Endothelial cell of umbilical vein (primary cell): ENCODE data around the gene CDCP1. TPM values are rescaled to one million over a fixed set of nuclear protein-coding genes. Genes with fewer than 3 reads are reported as not detected.
A peak's percentile ranks its signal among the peaks of the same experiment; 100 is the strongest.

Experiments
- BruUV-seq: library from RNA; stranded (reverse); fragments of 400-500 nt; replicated peaks from 2 replicates; lab custom pipeline; 2021; lab: Mats Ljungman, UMichigan
- CTCF ChIA-PET: fragments of 300-600, 350-600 bp; sonication (Branson Sonifier 250); formaldehyde crosslinking; loops from one replicate; lab custom pipeline; 2021; ENCODE audit warnings: antibody characterized with exemption, inconsistent platforms; lab: Charles Lee
- POLR2A ChIA-PET: fragments of 300-600, 350-600 bp; sonication (Branson Sonifier 250); formaldehyde crosslinking; loops from one replicate; lab custom pipeline; 2021; ENCODE audit warnings: antibody characterized with exemption, inconsistent platforms; lab: Charles Lee
- DNase-seq: peaks from one replicate; pipeline ENCODE4 v3.0.0-alpha.2; 2011; ENCODE audit warnings: low read depth, low spot score
- FAIRE-seq: peaks from 2 replicates; lab custom pipeline; 2011; peaks lifted over from hg19 to GRCh38; lab: Jason Lieb, UNC
- H2AFZ ChIP-seq: 2 replicates; pipeline ENCODE4 v1.6.0; 2012; ENCODE audit warnings: low read depth, low read length, control low read depth, inconsistent platforms
- H3K27ac ChIP-seq: 2 replicates; pipeline ENCODE4 v1.5.1; 2011; ENCODE audit warnings: low read depth, mild to moderate bottlenecking, control low read depth, low read length, moderate library complexity; ENCODE audit not compliant: insufficient read depth
- H3K27me3 ChIP-seq, 2 experiments: 2 replicates each; pipeline versions ENCODE4 v1.6.0 to v1.6.1; 2011; ENCODE audit warnings: low read length in 2 of 2, mixed read lengths in 1 of 2; ENCODE audit not compliant: control insufficient read depth in 2 of 2, insufficient read depth in 2 of 2
- H3K36me3 ChIP-seq, 2 experiments: 2 replicates in 1 of 2; 3 replicates in 1 of 2; pipeline ENCODE4 v1.5.1; 2011; ENCODE audit warnings: low read length in 2 of 2, mild to moderate bottlenecking in 1 of 2, moderate library complexity in 1 of 2; ENCODE audit not compliant: control insufficient read depth in 2 of 2, insufficient read depth in 2 of 2; ENCODE audit errors: extremely low read depth in 1 of 2
- H3K4me1 ChIP-seq: 3 replicates; pipeline ENCODE4 v1.5.1; 2011; ENCODE audit warnings: mild to moderate bottlenecking, low read length; ENCODE audit not compliant: control insufficient read depth, insufficient read depth; ENCODE audit errors: extremely low read depth
- H3K4me2 ChIP-seq: 2 replicates; pipeline ENCODE4 v1.6.1; 2011; ENCODE audit warnings: low read length, control low read depth, mixed read lengths; ENCODE audit not compliant: insufficient read depth
- H3K4me3 ChIP-seq, 3 experiments: fragments of 200-600 bp in 1 of 3; sonication (generic), shearing (Covaris generic) in 1 of 3; replicated peaks in 1 of 3; 2 replicates each; pipeline ENCODE4 v1.5.1; 2011 to 2016; ENCODE audit warnings: control low read depth in 3 of 3, low read length in 3 of 3, mild to moderate bottlenecking in 2 of 3, inconsistent platforms in 1 of 3, low read depth in 1 of 3, moderate library complexity in 1 of 3; ENCODE audit not compliant: insufficient read depth in 1 of 3
- H3K79me2 ChIP-seq: 2 replicates; pipeline ENCODE4 v1.6.0; 2012; ENCODE audit warnings: low read length, inconsistent platforms; ENCODE audit not compliant: control insufficient read depth, insufficient read depth
- H3K9ac ChIP-seq: replicated peaks from 2 replicates; pipeline ENCODE3; 2011; ENCODE audit warnings: low read length, control low read depth; ENCODE audit not compliant: insufficient read depth; ENCODE audit errors: extremely low read depth
- H3K9me1 ChIP-seq: replicated peaks from 3 replicates; pipeline ENCODE4 v1.6.0; 2011; ENCODE audit warnings: mild to moderate bottlenecking, low read length; ENCODE audit not compliant: control insufficient read depth, insufficient read depth; ENCODE audit errors: extremely low read depth
- H3K9me3 ChIP-seq: replicated peaks from 2 replicates; pipeline ENCODE4 v1.5.1; 2012; ENCODE audit warnings: low read length, inconsistent platforms; ENCODE audit not compliant: control insufficient read depth, insufficient read depth
- H4K20me1 ChIP-seq: replicated peaks from 2 replicates; pipeline ENCODE3; 2011; ENCODE audit warnings: mild to moderate bottlenecking, low read length; ENCODE audit not compliant: control insufficient read depth, insufficient read depth; ENCODE audit errors: extremely low read depth
- EZH2 ChIP-seq: IDR thresholded peaks from 2 replicates; pipeline ENCODE4 v1.6.1; 2012; ENCODE audit warnings: borderline replicate concordance, low read depth, mild to moderate bottlenecking, moderate library complexity, low read length, inconsistent platforms; ENCODE audit not compliant: severe bottlenecking
- FOS ChIP-seq: IDR thresholded peaks from 2 replicates; pipeline ENCODE4 v1.6.1; 2011; ENCODE audit warnings: mild to moderate bottlenecking, low read length, moderate library complexity, borderline replicate concordance; ENCODE audit not compliant: insufficient read depth
- GATA2 ChIP-seq: IDR thresholded peaks from 2 replicates; pipeline ENCODE4 v1.7.0; 2011; ENCODE audit warnings: low read depth, mild to moderate bottlenecking, moderate library complexity, mixed read lengths, low read length; ENCODE audit not compliant: insufficient read length, insufficient read depth
- JUN ChIP-seq: IDR thresholded peaks from 2 replicates; pipeline ENCODE4 v1.6.1; 2011; ENCODE audit warnings: borderline replicate concordance, low read depth; ENCODE audit not compliant: insufficient read length, insufficient read depth
- MAX ChIP-seq: IDR thresholded peaks from 2 replicates; pipeline ENCODE4 v1.6.1; 2011; ENCODE audit not compliant: insufficient read depth, insufficient read length
- MYC ChIP-seq: IDR thresholded peaks from one replicate; pipeline ENCODE4 v1.6.1; 2011; ENCODE audit warnings: mild to moderate bottlenecking, low read depth, low read length
- POLR2A ChIP-seq: IDR thresholded peaks from 2 replicates; pipeline ENCODE4 v1.6.1; 2012; ENCODE audit warnings: low read depth, mild to moderate bottlenecking, control low read depth, low read length
- POLR2AphosphoS5 ChIP-seq: IDR thresholded peaks from 2 replicates; pipeline ENCODE4 v1.6.1; 2012; ENCODE audit warnings: low read depth, mild to moderate bottlenecking, control low read depth, low read length, moderate library complexity; ENCODE audit not compliant: insufficient read depth
- dilution Hi-C: fragments of 300-500 bp; cut with MboI; formaldehyde crosslinking; loops from one replicate; pipeline ENCODE4 v1.15.0; 2019; ENCODE audit warnings: low sequenced_read_pairs; ENCODE audit not compliant: extremely low pct_ligation_motif_present
- intact Hi-C: fragments of 100-400 bp; cut with micrococcal nuclease; formaldehyde crosslinking; loops from one replicate; pipeline ENCODE4 v1.10.0; 2022
- polyA plus RNA-seq, 4 experiments: library from polyadenylated mRNA; depleted of rRNA in 3 of 4; stranded (reverse) in 3 of 4; unstranded in 1 of 4; fragments of >200 nt; gene quantifications; 2 replicates each; pipeline versions ENCODE4 v1.2.1 to v1.2.3, GENCODE V29; 2011 to 2012; ENCODE audit warnings: missing spikeins in 1 of 4
- total RNA-seq: library from RNA; stranded (reverse); gene quantifications from 2 replicates; pipeline ENCODE4 v1.2.3, GENCODE V29; 2021
- TF ChIP-seq, protein P1 (sequence below), 2 donors: IDR thresholded peaks; 1 replicate in 1 of 2; 2 replicates in 1 of 2; pipeline ENCODE4 v1.5.1; 2011; ENCODE audit warnings: low read length in 2 of 2, mild to moderate bottlenecking in 2 of 2, moderate library complexity in 2 of 2, control low read depth in 1 of 2, inconsistent platforms in 1 of 2, low read depth in 1 of 2; ENCODE audit not compliant: insufficient read depth in 1 of 2; ENCODE audit errors: extremely low read depth in 1 of 2

CDCP1 gene
- total and polyA plus RNA-seq, 2 donors (not counting 3 experiments of a cell fraction or from before 2014, with no cell fraction given) = 0.01 to 0.22 TPM

DNA sequence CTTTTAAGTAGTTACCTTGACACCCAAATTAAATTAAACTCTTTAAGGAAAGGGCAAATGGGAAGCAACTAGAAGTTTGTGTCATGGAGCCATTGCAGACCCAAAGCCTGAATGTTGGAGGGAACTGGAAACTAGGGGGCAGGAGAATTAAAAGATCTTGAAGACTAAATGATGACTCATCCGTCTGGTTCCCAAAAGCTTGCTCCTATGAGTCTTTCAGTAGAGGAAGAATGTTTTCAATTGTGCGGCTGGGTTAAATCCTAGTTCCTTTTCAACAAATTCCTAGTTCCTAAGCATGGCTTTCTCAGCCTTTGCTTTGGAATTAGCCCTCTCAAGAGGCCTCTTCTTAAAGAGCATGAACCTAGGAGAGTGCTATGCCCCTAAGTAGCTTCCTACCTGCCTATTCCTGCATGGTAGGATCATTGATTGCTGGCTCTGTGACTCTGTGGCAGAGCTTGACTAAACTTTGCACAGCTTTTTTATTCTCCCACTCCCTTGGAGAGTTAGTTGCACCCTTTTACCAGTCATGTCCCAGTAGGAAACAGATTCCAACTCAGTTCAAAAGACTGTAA lies 102.4 kb downstream of the CDCP1 start:
- peaks cover 7 to 13% of the 10 kb centered on the region in 2 experiments for H3K27me3 ChIP-seq
- no peak overlapping the region for H3K4me2 ChIP-seq
- POLR2A ChIA-PET = no interaction called here
- no peaks in the 10 kb centered on the region for H4K20me1 ChIP-seq
- BruUV-seq = no TSS peak
- no peaks in the 10 kb centered on the region for H3K36me3 ChIP-seq
- CTCF ChIA-PET = interaction anchor here (0.7 to 11.6 kb wide), 6 partner anchors 11 to 515 kb away, joined by 3 to 467 read pairs (median 23); no protein-coding TSS in a partner anchor
- no peaks in the 10 kb centered on the region for H3K9me1 ChIP-seq
- peak overlapping the region; percentile 23 for H2AFZ ChIP-seq
- DNase-seq (no peak), FAIRE-seq (peak; percentile 91)
- intact Hi-C loops (loop anchor here (5.0 kb wide), 1 partner anchor 298 kb away; no protein-coding TSS in a partner anchor), dilution Hi-C loops (loop anchor here (25.0 kb wide), 1 partner anchor 468 kb away; no protein-coding TSS in a partner anchor)
- TF ChIP-seq JUN (peak; percentile 49), EZH2 (no peak), FOS (peak; percentile 81), MAX (no peak)
- no peak overlapping the region for H3K4me3 ChIP-seq
- no peaks in the 10 kb centered on the region for H3K9me3 ChIP-seq
- no peaks in the 10 kb centered on the region for H3K4me1 ChIP-seq
- H3K79me2 ChIP-seq = no peaks in the 10 kb centered on the region
- no peak overlapping the region for H3K9ac ChIP-seq
- no peak overlapping the region for H3K27ac ChIP-seq

- Histone ChIP-seq H3K4me3 (no peak overlapping the region), H3K4me1 (no peaks in the 10 kb centered on the region), H3K27ac (no peak overlapping the region), H3K79me2 (no peaks in the 10 kb centered on the region), H3K4me2 (no peak overlapping the region), H3K9ac (no peak overlapping the region), H3K9me1 (no peaks in the 10 kb centered on the region), H3K27me3 (peaks cover 0 to 3% of the 10 kb centered on the region in 2 experiments), H3K36me3 (no peaks in the 10 kb centered on the region), H4K20me1 (no peaks in the 10 kb centered on the region), H2AFZ (no peak overlapping the region), H3K9me3 (no peaks in the 10 kb centered on the region)
- FAIRE-seq (no peak), DNase-seq (no peak)
- dilution Hi-C loops (loop anchor here (25.0 kb wide), 1 partner anchor 470 kb away; no protein-coding TSS in a partner anchor), intact Hi-C loops (loop anchor here (5.0 kb wide), 1 partner anchor 300 kb away; no protein-coding TSS in a partner anchor)
- TF ChIP-seq, protein P1, sequence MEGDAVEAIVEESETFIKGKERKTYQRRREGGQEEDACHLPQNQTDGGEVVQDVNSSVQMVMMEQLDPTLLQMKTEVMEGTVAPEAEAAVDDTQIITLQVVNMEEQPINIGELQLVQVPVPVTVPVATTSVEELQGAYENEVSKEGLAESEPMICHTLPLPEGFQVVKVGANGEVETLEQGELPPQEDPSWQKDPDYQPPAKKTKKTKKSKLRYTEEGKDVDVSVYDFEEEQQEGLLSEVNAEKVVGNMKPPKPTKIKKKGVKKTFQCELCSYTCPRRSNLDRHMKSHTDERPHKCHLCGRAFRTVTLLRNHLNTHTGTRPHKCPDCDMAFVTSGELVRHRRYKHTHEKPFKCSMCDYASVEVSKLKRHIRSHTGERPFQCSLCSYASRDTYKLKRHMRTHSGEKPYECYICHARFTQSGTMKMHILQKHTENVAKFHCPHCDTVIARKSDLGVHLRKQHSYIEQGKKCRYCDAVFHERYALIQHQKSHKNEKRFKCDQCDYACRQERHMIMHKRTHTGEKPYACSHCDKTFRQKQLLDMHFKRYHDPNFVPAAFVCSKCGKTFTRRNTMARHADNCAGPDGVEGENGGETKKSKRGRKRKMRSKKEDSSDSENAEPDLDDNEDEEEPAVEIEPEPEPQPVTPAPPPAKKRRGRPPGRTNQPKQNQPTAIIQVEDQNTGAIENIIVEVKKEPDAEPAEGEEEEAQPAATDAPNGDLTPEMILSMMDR (IDR thresholded peaks at IDR 0.05; ENCODE audit: extremely low read depth in 1 of 2, insufficient read depth in 1 of 2, low read depth in 1 of 2, low read length in 2 of 2) = no peak
- no peak for TF ChIP-seq MAX
- TF ChIP-seq FOS = no peak
- no peak for TF ChIP-seq POLR2AphosphoS5
- TF ChIP-seq EZH2 = no peak
- TF ChIP-seq GATA2 = no peak
- TF ChIP-seq POLR2A = no peak
- TF ChIP-seq JUN = no peak
- no peak for TF ChIP-seq MYC
- ChIA-PET POLR2A (no interaction called here), CTCF (interaction anchor here (1.0 to 11.6 kb wide), 16 partner anchors 12 to 468 kb away, joined by 3 to 467 read pairs (median 14); partner anchors contain the start of gene TMEM158)
- no TSS peak for BruUV-seq
These were observed 104.0 kb downstream of the CDCP1 start for GRCh38 chr3:45042162-45042561.
